Measurements from ENCODE around the gene RFX1. TPM values are rescaled to one million over a fixed set of nuclear protein-coding genes. Genes with fewer than 3 reads are reported as not detected.
A peak's percentile ranks its signal among the peaks of the same experiment; 100 is the strongest.

The RFX1 gene
- total and polyA plus RNA-seq, 9 of the 15 experiments (the other 6 are each of a cell fraction or from before 2014, with no cell fraction given) = 0.14 to 19.3 (median 1.2) TPM

GRCh38 chr19:14006766-14007562 is 844 bp upstream of the RFX1 start (continued):
- 0 out of 2 replicates have a peak, but pooled peaks have one; percentile 80 for TF ChIP-seq AFF4 (CRISPR knock-in tag; IDR thresholded peaks at IDR 0.05)
- 0 out of 2 replicates have a peak, but pooled peaks have one; percentile 21 for TF ChIP-seq HMBOX1 (IDR thresholded peaks at IDR 0.05)
- TF ChIP-seq FOXP4 (CRISPR knock-in tag; IDR thresholded peaks at IDR 0.05; ENCODE audit: borderline replicate concordance) = peak; percentile 75; the same call in 1 of the 2 replicates
- peak; percentile 95; the same call in 1 of the 2 replicates for TF ChIP-seq CBX1 (IDR thresholded peaks at IDR 0.05; ENCODE audit: low read depth)
- no peak for TF ChIP-seq ZKSCAN3 (CRISPR knock-in tag; IDR thresholded peaks at IDR 0.05)
- TF ChIP-seq SRSF3 (IDR thresholded peaks at IDR 0.05; ENCODE audit: insufficient read depth, low read length) = no peak
- TF ChIP-seq ZNF639 (CRISPR knock-in tag; conservative IDR thresholded peaks at IDR 0.05 in 1 of 2, IDR thresholded peaks at IDR 0.05 in 1 of 2) = peak in 1 of 2 experiments; percentile 92; a peak in 2 of 4 replicates
- TF ChIP-seq, protein P1, sequence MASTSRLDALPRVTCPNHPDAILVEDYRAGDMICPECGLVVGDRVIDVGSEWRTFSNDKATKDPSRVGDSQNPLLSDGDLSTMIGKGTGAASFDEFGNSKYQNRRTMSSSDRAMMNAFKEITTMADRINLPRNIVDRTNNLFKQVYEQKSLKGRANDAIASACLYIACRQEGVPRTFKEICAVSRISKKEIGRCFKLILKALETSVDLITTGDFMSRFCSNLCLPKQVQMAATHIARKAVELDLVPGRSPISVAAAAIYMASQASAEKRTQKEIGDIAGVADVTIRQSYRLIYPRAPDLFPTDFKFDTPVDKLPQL (IDR thresholded peaks at IDR 0.05; ENCODE audit: extremely low read depth, insufficient read length) = no peak
- TF ChIP-seq E2F6 (IDR thresholded peaks at IDR 0.05; ENCODE audit: borderline replicate concordance in 1 of 2, extremely low read depth in 1 of 2, insufficient read depth in 1 of 2, insufficient read length in 1 of 2, low read depth in 1 of 2, low read length in 1 of 2, poor library complexity in 1 of 2, severe bottlenecking in 1 of 2) = peak; percentile 6 to 61
- TF ChIP-seq ETS1 (conservative IDR thresholded peaks at IDR 0.05; ENCODE audit: control insufficient read depth, low read depth, low read length) = peak; percentile 95
- peak; percentile 86 for TF ChIP-seq POLR2G (IDR thresholded peaks at IDR 0.05; ENCODE audit: low read depth, low read length)
